HCT116 (cell line): ENCODE data around the gene A2ML1. TPM values are rescaled to one million over a fixed set of nuclear protein-coding genes. Genes with fewer than 3 reads are reported as not detected.

ENCODE experiments used
- ATAC-seq: fragments of 200-7000 bp; cut with Tn5 transposase; 2 replicates; pipeline ENCODE4 v1.9.1; 2020; ENCODE audit warnings: mild to moderate bottlenecking, moderate library complexity
- BruUV-seq: library from RNA; stranded (reverse); fragments of 400-500 nt; replicated peaks from 2 replicates; lab custom pipeline; 2021; lab: Mats Ljungman, UMichigan
- CTCF ChIA-PET: fragments of 300-600 bp; sonication (Branson Sonifier 250); formaldehyde crosslinking; loops from one replicate; lab custom pipeline; 2021; ENCODE audit warnings: antibody characterized with exemption; lab: Charles Lee
- POLR2A ChIA-PET: fragments of 300-600, 350-600 bp; sonication (Branson Sonifier 250); formaldehyde crosslinking; loops from one replicate; lab custom pipeline; 2021; ENCODE audit warnings: antibody characterized with exemption; lab: Charles Lee
- RAD21 ChIA-PET, 2 experiments: fragments of 300-600 bp; sonication (Branson Sonifier 250); formaldehyde crosslinking; loops; one replicate each; lab custom pipeline; 2023; ENCODE audit warnings: low total read pairs in 2 of 2; ENCODE audit not compliant: uncharacterized antibody in 2 of 2, unreplicated experiment in 2 of 2, low non-redundant PET in 1 of 2; lab: Charles Lee
- DNase-seq: peaks from one replicate; pipeline ENCODE4 v3.0.0-alpha.2; 2010; ENCODE audit warnings: low read depth, low spot score
- H2AFZ ChIP-seq: fragments of 200-600 bp; shearing (Covaris generic), sonication (generic); 2 replicates; pipeline ENCODE4 v1.6.1; 2017; ENCODE audit warnings: low read depth, mixed run types, mixed read lengths, antibody characterized with exemption, low read length; ENCODE audit not compliant: poor library complexity, severe bottlenecking
- H3K27ac ChIP-seq: 2 replicates; pipeline ENCODE4 v1.5.1; 2012; ENCODE audit warnings: low read depth, low read length
- H3K27me3 ChIP-seq: fragments of 200-600 bp; sonication (generic); 2 replicates; pipeline ENCODE4 v1.6.1; 2016; ENCODE audit warnings: mixed run types, low read length, mixed read lengths; ENCODE audit not compliant: insufficient read depth
- H3K36me3 ChIP-seq, 2 experiments: fragments of 200-500 bp in 1 of 2; fragments of 200-600 bp in 1 of 2; sonication (Bioruptor generic) in 1 of 2; sonication (generic) in 1 of 2; 2 replicates each; pipeline versions ENCODE4 v1.5.1 to v1.6.1; 2014 to 2016; ENCODE audit warnings: low read length in 2 of 2, inconsistent platforms in 1 of 2, mixed read lengths in 1 of 2, mixed run types in 1 of 2; ENCODE audit not compliant: insufficient read depth in 2 of 2, control insufficient read depth in 1 of 2
- H3K4me1 ChIP-seq, 2 experiments: fragments of 200-600 bp in 1 of 2; sonication (generic) in 1 of 2; 2 replicates each; pipeline versions ENCODE4 v1.5.1 to v1.6.1; 2012 to 2017; ENCODE audit warnings: low read length in 2 of 2, inconsistent platforms in 1 of 2, mild to moderate bottlenecking in 1 of 2, mixed read lengths in 1 of 2, mixed run types in 1 of 2, moderate library complexity in 1 of 2; ENCODE audit not compliant: insufficient read depth in 2 of 2, control insufficient read depth in 1 of 2
- H3K4me2 ChIP-seq: fragments of 200-600 bp; sonication (generic); 2 replicates; pipeline ENCODE4 v1.6.1; 2017; ENCODE audit warnings: mixed run types, low read length, mixed read lengths
- H3K4me3 ChIP-seq, 2 experiments: fragments of 200-600 bp in 1 of 2; sonication (generic) in 1 of 2; replicated peaks in 1 of 2; 2 replicates each; pipeline ENCODE4 v1.5.1; 2011 to 2016; ENCODE audit warnings: low read length in 2 of 2, control low read depth in 1 of 2, low read depth in 1 of 2, mild to moderate bottlenecking in 1 of 2, mixed read lengths in 1 of 2, mixed run types in 1 of 2
- H3K79me2 ChIP-seq: fragments of 200-600 bp; sonication (generic); 2 replicates; pipeline ENCODE4 v1.6.1; 2017; ENCODE audit warnings: mild to moderate bottlenecking, mixed run types, low read length, moderate library complexity, mixed read lengths; ENCODE audit not compliant: insufficient read depth
- H3K9ac ChIP-seq: fragments of 200-600 bp; sonication (generic); 2 replicates; pipeline ENCODE4 v1.6.1; 2016; ENCODE audit warnings: low read length, mixed read lengths
- H3K9me2 ChIP-seq: fragments of 200-600 bp; sonication (generic), shearing (Covaris generic); 2 replicates; pipeline ENCODE4 v1.6.1; 2017; ENCODE audit warnings: mixed run types, mild to moderate bottlenecking, moderate library complexity; ENCODE audit not compliant: insufficient read depth
- H3K9me3 ChIP-seq, 2 experiments: fragments of 200-500 bp in 1 of 2; fragments of 200-600 bp in 1 of 2; sonication (Bioruptor generic) in 1 of 2; sonication (generic) in 1 of 2; 2 replicates each; pipeline ENCODE4 v1.6.1; 2014 to 2017; ENCODE audit warnings: low read length in 2 of 2, mixed read lengths in 2 of 2, inconsistent platforms in 1 of 2, low read depth in 1 of 2, mild to moderate bottlenecking in 1 of 2, mixed run types in 1 of 2, moderate library complexity in 1 of 2; ENCODE audit not compliant: control insufficient read depth in 1 of 2, insufficient read depth in 1 of 2
- H4K20me1 ChIP-seq: fragments of 200-600 bp; sonication (generic), shearing (Covaris generic); 2 replicates; pipeline ENCODE4 v1.6.1; 2017; ENCODE audit warnings: mixed run types, mild to moderate bottlenecking, moderate library complexity; ENCODE audit not compliant: insufficient read depth
- CBX3 ChIP-seq: IDR thresholded peaks from 2 replicates; pipeline ENCODE4 v1.6.1; 2012; ENCODE audit warnings: low read depth
- POLR2A ChIP-seq: IDR thresholded peaks from 2 replicates; pipeline ENCODE4 v1.7.0; 2011; ENCODE audit warnings: borderline replicate concordance; ENCODE audit not compliant: insufficient read depth, insufficient read length; ENCODE audit errors: extremely low read depth
- SIN3A ChIP-seq: IDR thresholded peaks from 2 replicates; pipeline ENCODE4 v1.6.1; 2012; ENCODE audit warnings: low read depth
- SRF ChIP-seq: IDR thresholded peaks from 2 replicates; pipeline ENCODE4 v1.6.1; 2012; ENCODE audit warnings: low read depth
- TCF7L2 ChIP-seq: IDR thresholded peaks from 2 replicates; pipeline ENCODE4 v1.7.0; 2011; ENCODE audit warnings: borderline replicate concordance, inconsistent platforms; ENCODE audit not compliant: insufficient read depth, insufficient read length; ENCODE audit errors: extremely low read depth
- ZFX ChIP-seq: fragments of 450-650 bp; IDR thresholded peaks from 2 replicates; pipeline ENCODE4 v1.6.1; 2017
- intact Hi-C: fragments of 100-400 bp; cut with micrococcal nuclease; formaldehyde crosslinking; loops from 2 replicates; pipeline ENCODE4 v1.10.0; 2022
- total RNA-seq: library from RNA; stranded (reverse); gene quantifications from one replicate; pipeline ENCODE4 v1.2.1, GENCODE V29; 2021; ENCODE audit not compliant: unreplicated experiment
- TF ChIP-seq, protein P1 (sequence below), 3 experiments: fragments of 200-600 bp in 1 of 3; sonication (generic) in 1 of 3; IDR thresholded peaks in 2 of 3; conservative IDR thresholded peaks in 1 of 3; 2 replicates each; pipeline ENCODE4 v1.5.1; 2012 to 2017; ENCODE audit warnings: low read depth in 2 of 3, low read length in 2 of 3, antibody characterized with exemption in 1 of 3, borderline replicate concordance in 1 of 3, control low read depth in 1 of 3, mild to moderate bottlenecking in 1 of 3, mixed read lengths in 1 of 3, mixed run types in 1 of 3, moderate library complexity in 1 of 3; ENCODE audit not compliant: insufficient read depth in 1 of 3
- TF ChIP-seq, protein P2 (sequence below): IDR thresholded peaks from 2 replicates; pipeline ENCODE4 v1.6.1; 2011; ENCODE audit warnings: mild to moderate bottlenecking, low read length, moderate library complexity; ENCODE audit not compliant: insufficient replicate concordance; ENCODE audit errors: extremely low read depth
- TF ChIP-seq, protein P3 (sequence below): IDR thresholded peaks from 2 replicates; pipeline ENCODE4 v1.6.1; 2012

The A2ML1 gene
- total RNA-seq, 1 experiment from 2014 or later, result not detected

DNA sequence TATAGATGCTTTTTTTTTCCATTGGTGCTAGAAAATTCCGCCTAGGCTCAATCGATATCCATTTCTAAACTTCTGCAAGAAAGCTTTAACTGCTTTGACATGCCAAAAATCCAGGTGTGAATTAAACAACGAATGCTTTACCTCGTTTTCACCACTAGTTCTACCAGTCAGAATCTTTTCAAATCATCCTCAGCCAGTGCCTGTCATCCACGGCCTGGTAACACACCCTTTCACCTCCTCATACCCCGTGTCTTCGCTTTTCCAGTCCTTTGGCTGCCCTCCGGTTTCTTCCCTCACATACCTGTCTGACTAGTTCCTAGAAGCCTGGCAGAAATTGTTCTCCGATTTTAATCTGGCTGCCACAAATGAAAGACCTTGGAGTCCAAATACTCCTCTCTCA lies 90.5 kb downstream of the A2ML1 start:
- ATAC-seq, result no peak
- intact Hi-C loops, result loop anchor here (5.0 kb wide), 1 partner anchor 34 kb away; the partner anchor contains the start of gene M6PR
- no peak overlapping the region for H3K9ac ChIP-seq
- H2AFZ ChIP-seq, result no peak overlapping the region
- no peaks in the 10 kb centered on the region for H3K79me2 ChIP-seq
- no peaks in the 10 kb centered on the region for H3K27me3 ChIP-seq
- BruUV-seq, result no TSS peak
- ChIA-PET POLR2A (no interaction called here), CTCF (interaction anchor here (0.7 to 1.6 kb wide), 5 partner anchors 15 to 53 kb away, joined by 3 to 8 read pairs (median 4); partner anchors contain the start of gene M6PR), RAD21 (no interaction called here)
- TF ChIP-seq, protein P1, sequence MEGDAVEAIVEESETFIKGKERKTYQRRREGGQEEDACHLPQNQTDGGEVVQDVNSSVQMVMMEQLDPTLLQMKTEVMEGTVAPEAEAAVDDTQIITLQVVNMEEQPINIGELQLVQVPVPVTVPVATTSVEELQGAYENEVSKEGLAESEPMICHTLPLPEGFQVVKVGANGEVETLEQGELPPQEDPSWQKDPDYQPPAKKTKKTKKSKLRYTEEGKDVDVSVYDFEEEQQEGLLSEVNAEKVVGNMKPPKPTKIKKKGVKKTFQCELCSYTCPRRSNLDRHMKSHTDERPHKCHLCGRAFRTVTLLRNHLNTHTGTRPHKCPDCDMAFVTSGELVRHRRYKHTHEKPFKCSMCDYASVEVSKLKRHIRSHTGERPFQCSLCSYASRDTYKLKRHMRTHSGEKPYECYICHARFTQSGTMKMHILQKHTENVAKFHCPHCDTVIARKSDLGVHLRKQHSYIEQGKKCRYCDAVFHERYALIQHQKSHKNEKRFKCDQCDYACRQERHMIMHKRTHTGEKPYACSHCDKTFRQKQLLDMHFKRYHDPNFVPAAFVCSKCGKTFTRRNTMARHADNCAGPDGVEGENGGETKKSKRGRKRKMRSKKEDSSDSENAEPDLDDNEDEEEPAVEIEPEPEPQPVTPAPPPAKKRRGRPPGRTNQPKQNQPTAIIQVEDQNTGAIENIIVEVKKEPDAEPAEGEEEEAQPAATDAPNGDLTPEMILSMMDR (IDR thresholded peaks at IDR 0.05 in 2 of 3, conservative IDR thresholded peaks at IDR 0.05 in 1 of 3; ENCODE audit: borderline replicate concordance in 1 of 3, insufficient read depth in 1 of 3, low read depth in 2 of 3, low read length in 2 of 3), result peak in 2 of 3 experiments; percentile 23 to 37; a peak in 3 of 6 replicates
- no peak for TF ChIP-seq POLR2A
- peak overlapping the region; percentile 90; the same call in 1 of the 2 replicates for H3K4me2 ChIP-seq
- H3K4me3 ChIP-seq, result no peak overlapping the region
- no peak overlapping the region for H3K27ac ChIP-seq
- no peaks in the 10 kb centered on the region for H3K9me2 ChIP-seq
- no peaks in the 10 kb centered on the region for H3K9me3 ChIP-seq
- H3K36me3 ChIP-seq, result no peaks in the 10 kb centered on the region
- no peak for DNase-seq
- H3K4me1 ChIP-seq, result peaks cover 14 to 27% of the 10 kb centered on the region in 2 experiments; a peak in 3 of 4 replicates
- H4K20me1 ChIP-seq, result no peaks in the 10 kb centered on the region

- no peaks in the 10 kb centered on the region for H4K20me1 ChIP-seq
- intact Hi-C loops, result loop anchor here (5.0 kb wide), 1 partner anchor 34 kb away; the partner anchor contains the start of gene M6PR
- TSS peak; percentile 54 for BruUV-seq
- peak overlapping the region; percentile 40 for H3K27ac ChIP-seq
- no peaks in the 10 kb centered on the region for H3K9me2 ChIP-seq
- no peaks in the 10 kb centered on the region for H3K27me3 ChIP-seq
- H3K4me2 ChIP-seq, result peak overlapping the region; percentile 90
- H2AFZ ChIP-seq, result peak overlapping the region; percentile 96
- no peaks in the 10 kb centered on the region for H3K9me3 ChIP-seq
- no peak for ATAC-seq
- ChIA-PET POLR2A (no interaction called here), RAD21 (no interaction called here), CTCF (interaction anchor here (1.6 kb wide), 1 partner anchor 24 kb away, joined by 5 read pairs; no protein-coding TSS in a partner anchor)
- H3K79me2 ChIP-seq, result no peaks in the 10 kb centered on the region
- peaks cover 14 to 27% of the 10 kb centered on the region in 2 experiments; a peak in 3 of 4 replicates for H3K4me1 ChIP-seq
- DNase-seq, result no peak
- peak overlapping the region; percentile 48 to 63 for H3K4me3 ChIP-seq
- peak overlapping the region; percentile 42 for H3K9ac ChIP-seq
- H3K36me3 ChIP-seq, result no peaks in the 10 kb centered on the region
- TF ChIP-seq SRF, result no peak
- TF ChIP-seq, protein P2, sequence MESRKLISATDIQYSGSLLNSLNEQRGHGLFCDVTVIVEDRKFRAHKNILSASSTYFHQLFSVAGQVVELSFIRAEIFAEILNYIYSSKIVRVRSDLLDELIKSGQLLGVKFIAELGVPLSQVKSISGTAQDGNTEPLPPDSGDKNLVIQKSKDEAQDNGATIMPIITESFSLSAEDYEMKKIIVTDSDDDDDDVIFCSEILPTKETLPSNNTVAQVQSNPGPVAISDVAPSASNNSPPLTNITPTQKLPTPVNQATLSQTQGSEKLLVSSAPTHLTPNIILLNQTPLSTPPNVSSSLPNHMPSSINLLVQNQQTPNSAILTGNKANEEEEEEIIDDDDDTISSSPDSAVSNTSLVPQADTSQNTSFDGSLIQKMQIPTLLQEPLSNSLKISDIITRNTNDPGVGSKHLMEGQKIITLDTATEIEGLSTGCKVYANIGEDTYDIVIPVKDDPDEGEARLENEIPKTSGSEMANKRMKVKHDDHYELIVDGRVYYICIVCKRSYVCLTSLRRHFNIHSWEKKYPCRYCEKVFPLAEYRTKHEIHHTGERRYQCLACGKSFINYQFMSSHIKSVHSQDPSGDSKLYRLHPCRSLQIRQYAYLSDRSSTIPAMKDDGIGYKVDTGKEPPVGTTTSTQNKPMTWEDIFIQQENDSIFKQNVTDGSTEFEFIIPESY, result no peak
- TF ChIP-seq, protein P3, sequence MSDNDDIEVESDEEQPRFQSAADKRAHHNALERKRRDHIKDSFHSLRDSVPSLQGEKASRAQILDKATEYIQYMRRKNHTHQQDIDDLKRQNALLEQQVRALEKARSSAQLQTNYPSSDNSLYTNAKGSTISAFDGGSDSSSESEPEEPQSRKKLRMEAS, result no peak
- TF ChIP-seq CBX3, result no peak
- TF ChIP-seq ZFX, result no peak
- TF ChIP-seq, protein P1 (IDR thresholded peaks at IDR 0.05 in 2 of 3, conservative IDR thresholded peaks at IDR 0.05 in 1 of 3; ENCODE audit: borderline replicate concordance in 1 of 3, insufficient read depth in 1 of 3, low read depth in 2 of 3, low read length in 2 of 3), result no peak
- no peak for TF ChIP-seq TCF7L2
- no peak for TF ChIP-seq SIN3A
Measured at GRCh38 chr12:8913702-8914032, 91.2 kb downstream of the A2ML1 start.
